ENCODE results near the gene ARAP2.

The ARAP2 gene

DNA sequence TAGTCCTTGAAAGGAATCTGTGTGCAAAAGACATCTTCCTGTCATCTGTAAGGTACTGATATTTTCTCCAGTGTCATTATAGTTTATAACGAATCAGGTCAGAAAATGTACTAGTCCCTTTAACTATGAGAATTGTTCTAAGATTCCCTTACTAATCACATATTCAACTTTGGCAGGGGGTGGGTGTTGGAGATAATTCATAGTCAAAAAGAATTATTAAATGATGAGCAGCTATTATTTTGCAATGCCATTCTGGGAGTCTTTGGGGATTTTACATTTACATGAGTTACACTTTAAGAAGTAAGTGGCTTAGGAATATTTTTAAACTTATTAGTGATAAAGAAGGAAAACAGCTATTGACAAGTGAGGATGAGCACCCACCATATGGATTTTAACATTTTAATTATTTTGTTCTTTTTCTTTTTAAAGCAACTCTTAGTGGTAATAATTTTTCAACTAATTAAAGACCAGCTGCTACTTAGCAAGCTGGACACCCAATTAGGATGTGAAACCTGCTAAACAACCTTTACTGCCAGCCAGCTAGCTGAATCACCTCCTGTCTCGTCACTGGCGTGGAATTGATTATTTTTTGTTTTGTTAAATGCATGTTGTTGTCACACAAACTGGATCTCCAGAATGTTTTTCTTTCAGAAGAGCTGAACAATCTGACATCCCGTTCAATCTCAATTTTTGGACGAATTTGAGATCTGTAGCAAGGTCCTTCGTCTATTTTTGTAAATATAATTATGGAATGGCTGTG lies 219.2 kb downstream of the ARAP2 start:
- Mint-ChIP-seq H3K36me3 (ENCODE audit: low read depth) (no peaks in the 10 kb centered on the region), H3K4me1 (peaks cover 16% of the 10 kb centered on the region), H3K4me3 (no peak overlapping the region), H3K27me3 (ENCODE audit: low read depth, poor library complexity) (no peaks in the 10 kb centered on the region), H3K27ac (no peak overlapping the region), H3K9me3 (no peaks in the 10 kb centered on the region)
- DNase-seq, result no peak
- TF ChIP-seq, protein P1, sequence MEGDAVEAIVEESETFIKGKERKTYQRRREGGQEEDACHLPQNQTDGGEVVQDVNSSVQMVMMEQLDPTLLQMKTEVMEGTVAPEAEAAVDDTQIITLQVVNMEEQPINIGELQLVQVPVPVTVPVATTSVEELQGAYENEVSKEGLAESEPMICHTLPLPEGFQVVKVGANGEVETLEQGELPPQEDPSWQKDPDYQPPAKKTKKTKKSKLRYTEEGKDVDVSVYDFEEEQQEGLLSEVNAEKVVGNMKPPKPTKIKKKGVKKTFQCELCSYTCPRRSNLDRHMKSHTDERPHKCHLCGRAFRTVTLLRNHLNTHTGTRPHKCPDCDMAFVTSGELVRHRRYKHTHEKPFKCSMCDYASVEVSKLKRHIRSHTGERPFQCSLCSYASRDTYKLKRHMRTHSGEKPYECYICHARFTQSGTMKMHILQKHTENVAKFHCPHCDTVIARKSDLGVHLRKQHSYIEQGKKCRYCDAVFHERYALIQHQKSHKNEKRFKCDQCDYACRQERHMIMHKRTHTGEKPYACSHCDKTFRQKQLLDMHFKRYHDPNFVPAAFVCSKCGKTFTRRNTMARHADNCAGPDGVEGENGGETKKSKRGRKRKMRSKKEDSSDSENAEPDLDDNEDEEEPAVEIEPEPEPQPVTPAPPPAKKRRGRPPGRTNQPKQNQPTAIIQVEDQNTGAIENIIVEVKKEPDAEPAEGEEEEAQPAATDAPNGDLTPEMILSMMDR (IDR thresholded peaks at IDR 0.05), result no peak

DNA sequence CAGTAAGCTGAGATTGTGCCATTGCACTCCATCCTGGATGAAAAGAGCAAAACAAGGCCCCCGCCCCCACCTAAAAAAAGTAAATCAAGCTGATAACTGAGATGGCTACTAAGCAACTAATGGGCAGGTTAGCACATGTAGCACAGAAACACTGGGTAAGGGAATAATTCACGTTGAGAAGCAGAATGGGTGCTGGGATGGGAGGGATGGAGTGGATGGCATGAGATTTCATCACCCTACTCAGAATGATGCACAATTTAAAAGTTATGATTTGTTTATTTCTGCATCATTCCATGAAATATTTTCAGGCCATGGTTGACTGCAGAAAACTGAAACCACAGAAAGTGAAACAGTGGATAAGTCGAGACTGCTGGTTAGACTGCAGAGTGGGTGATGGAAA lies 224.0 kb downstream of the ARAP2 start:
- Mint-ChIP-seq H3K27me3 (ENCODE audit: low read depth, poor library complexity) (no peaks in the 10 kb centered on the region), H3K4me1 (no peaks in the 10 kb centered on the region), H3K27ac (no peak overlapping the region)

More for the DNA sequence above, 224.0 kb downstream of the ARAP2 start:
- TF ChIP-seq, protein P1 (IDR thresholded peaks at IDR 0.05), result no peak
- Mint-ChIP-seq H3K4me3 (no peak overlapping the region), H3K9me3 (no peaks in the 10 kb centered on the region), H3K36me3 (ENCODE audit: low read depth) (no peaks in the 10 kb centered on the region)
- DNase-seq, result no peak
